Ovary (tissue), 3 donors: ENCODE data around the gene CRY2.

Experiments
- CTCF ChIP-seq, 3 donors: fragments of 450-650 bp in 2 of 3; fragments of 200-600 bp in 1 of 3; IDR thresholded peaks; one replicate each; pipeline versions ENCODE4 v1.5.1 to v1.8.0; 2016 to 2022; ENCODE audit warnings: antibody characterized with exemption in 3 of 3, mild to moderate bottlenecking in 1 of 3
- EP300 ChIP-seq: sonication (generic); formaldehyde crosslinking; IDR thresholded peaks from one replicate; pipeline ENCODE4 v1.6.1; 2017; ENCODE audit warnings: antibody characterized with exemption
- POLR2A ChIP-seq: fragments of 450-650 bp; IDR thresholded peaks from one replicate; pipeline ENCODE4 v1.6.1; 2017; ENCODE audit warnings: antibody characterized with exemption, mild to moderate bottlenecking, moderate library complexity
- donor health status: DM: no; HTN: no; CAD: no.

GRCh38 chr11:45917623-45918330 is 70.5 kb downstream of the CRY2 start, which contains the start of gene PEX16:
- TF ChIP-seq CTCF (IDR thresholded peaks at IDR 0.05), result peak in 1 of 3 donors; percentile 14
- peak; percentile 15 for TF ChIP-seq EP300
- TF ChIP-seq POLR2A, result peak; percentile 86
